HepG2 (cell line): ENCODE measurements around the gene HAO2. TPM values are rescaled to one million over a fixed set of nuclear protein-coding genes. Genes with fewer than 3 reads are reported as not detected.

Experiments
- ATAC-seq: fragments of 200-7000 bp; cut with Tn5 transposase; 3 replicates; pipeline ENCODE4 v1.9.1; 2020; ENCODE audit warnings: mild to moderate bottlenecking, moderate library complexity
- BruUV-seq: library from RNA; stranded (reverse); fragments of 400-500 nt; replicated peaks from 2 replicates; lab custom pipeline; 2021; lab: Mats Ljungman, UMichigan
- CTCF ChIA-PET: fragments of 300-600 bp; formaldehyde crosslinking; extraction: SDS; loops from one replicate; lab custom pipeline; 2021; ENCODE audit warnings: low total read pairs, inconsistent platforms, low intra/inter-chr PET ratio; lab: Yijun Ruan, JAX
- POLR2A ChIA-PET: fragments of 350-600 bp; sonication (Branson Sonifier 250); formaldehyde crosslinking; loops from one replicate; lab custom pipeline; 2020; ENCODE audit warnings: antibody characterized with exemption, inconsistent platforms; lab: Yijun Ruan, JAX
- DNase-seq: peaks from one replicate; pipeline ENCODE4 v3.0.0-alpha.2; 2015; ENCODE audit warnings: low spot score
- FAIRE-seq: peaks from 3 replicates; lab custom pipeline; 2011; peaks lifted over from hg19 to GRCh38; lab: Jason Lieb, UNC
- H2AFZ ChIP-seq: one replicate; pipeline ENCODE4 v1.6.1; 2011; ENCODE audit warnings: low read length, inconsistent platforms
- H3K27ac ChIP-seq: fragments of 300-600 bp; 3 replicates; pipeline ENCODE4 v1.8.0; 2011; ENCODE audit warnings: mixed run types, mild to moderate bottlenecking, mixed read lengths, low read length, inconsistent platforms; ENCODE audit not compliant: insufficient read depth; ENCODE audit errors: extremely low read length
- H3K27me3 ChIP-seq, 2 experiments: fragments of 200-600 bp in 1 of 2; 2 replicates in 1 of 2; 3 replicates in 1 of 2; pipeline versions ENCODE4 v1.6.0 to v1.8.0; 2011; ENCODE audit warnings: low read length in 2 of 2, mild to moderate bottlenecking in 2 of 2, moderate library complexity in 2 of 2, inconsistent platforms in 1 of 2; ENCODE audit not compliant: insufficient read depth in 2 of 2, control insufficient read depth in 1 of 2
- H3K36me3 ChIP-seq, 2 experiments: fragments of 200-600 bp in 1 of 2; replicated peaks in 1 of 2; 2 replicates in 1 of 2; 3 replicates in 1 of 2; pipeline versions ENCODE4 v1.5.1 to v1.8.0; 2011; ENCODE audit warnings: low read length in 2 of 2, inconsistent platforms in 1 of 2; ENCODE audit not compliant: insufficient read depth in 2 of 2, control insufficient read depth in 1 of 2
- H3K4me1 ChIP-seq: 2 replicates; pipeline ENCODE4 v1.5.1; 2012; ENCODE audit warnings: low read length, inconsistent platforms; ENCODE audit not compliant: insufficient read depth
- H3K4me2 ChIP-seq: 2 replicates; pipeline ENCODE4 v1.6.0; 2011; ENCODE audit warnings: low read depth, low read length, inconsistent platforms
- H3K4me3 ChIP-seq, 3 experiments: fragments of 200-600 bp in 1 of 3; sonication (generic), shearing (Covaris generic) in 1 of 3; replicated peaks in 1 of 3; 2 replicates each; pipeline ENCODE4 v1.5.1; 2011 to 2016; ENCODE audit warnings: low read length in 3 of 3, inconsistent platforms in 2 of 3, low read depth in 2 of 3, mild to moderate bottlenecking in 2 of 3, control low read depth in 1 of 3, mixed read lengths in 1 of 3; ENCODE audit not compliant: insufficient read depth in 1 of 3
- H3K79me2 ChIP-seq: one replicate; pipeline ENCODE4 v1.6.1; 2011; ENCODE audit warnings: low read length, inconsistent platforms; ENCODE audit not compliant: insufficient read depth
- H3K9ac ChIP-seq: 2 replicates; pipeline ENCODE4 v1.6.0; 2011; ENCODE audit warnings: mild to moderate bottlenecking, low read depth, low read length, inconsistent platforms; ENCODE audit not compliant: insufficient read depth
- H3K9me3 ChIP-seq: 2 replicates; pipeline ENCODE4 v1.5.1; 2012; ENCODE audit warnings: mild to moderate bottlenecking, low read length
- H4K20me1 ChIP-seq: 2 replicates; pipeline ENCODE4 v1.6.0; 2011; ENCODE audit warnings: inconsistent platforms, mild to moderate bottlenecking, low read length, moderate library complexity; ENCODE audit not compliant: insufficient read depth
- TARDBP ChIP-seq: sonication (generic); formaldehyde crosslinking; IDR thresholded peaks from 2 replicates; pipeline ENCODE4 v1.8.0; 2022; ENCODE audit warnings: mild to moderate bottlenecking, missing genetic modification reagents
- ZFP41 ChIP-seq: sonication (generic); formaldehyde crosslinking; IDR thresholded peaks from 2 replicates; pipeline ENCODE4 v1.4.0; 2020; ENCODE audit warnings: mild to moderate bottlenecking, missing genetic modification reagents, borderline replicate concordance
- ZNF577 ChIP-seq: sonication (generic); formaldehyde crosslinking; IDR thresholded peaks from 2 replicates; pipeline ENCODE4 v1.4.0; 2020; ENCODE audit warnings: mild to moderate bottlenecking, low read depth, missing genetic modification reagents, borderline replicate concordance
- WGBS: methylation state at CpG from one replicate; pipeline ENCODE4 v1.1.6; 2017; ENCODE audit warnings: low lambda C conversion rate; 5-methylcytosine and 5-hydroxymethylcytosine counted together
- in situ Hi-C: cut with HindIII; loops from 2 replicates; pipeline ENCODE4 v1.10.0; 2017; ENCODE audit warnings: low pct_unique_long_range_greater_than_20kb; ENCODE audit not compliant: extremely low pct_ligation_motif_present
- intact Hi-C: fragments of 100-400 bp; cut with micrococcal nuclease; formaldehyde crosslinking; loops from one replicate; pipeline ENCODE4 v1.10.0; 2022; ENCODE audit not compliant: unreplicated experiment
- polyA plus RNA-seq, 8 experiments: library from polyadenylated mRNA; depleted of rRNA in 3 of 8; stranded (reverse) in 7 of 8; unstranded in 1 of 8; fragments of >200 nt; fragmentation: Illumina TruSeq in 4 of 8; extraction: Trizol in 4 of 8; gene quantifications; 2 replicates each; pipeline versions ENCODE4 v1.2.1 to v1.2.3, GENCODE V29; 2011 to 2016; ENCODE audit warnings: low read depth in 4 of 8, missing spikeins in 1 of 8, mixed read lengths in 1 of 8; ENCODE audit not compliant: insufficient read depth in 1 of 8
- total RNA-seq, 5 experiments: library from RNA; depleted of rRNA; stranded (reverse); fragments of >200 nt; fragmentation: Illumina TruSeq; extraction: Trizol; gene quantifications; 2 replicates each; pipeline ENCODE4 v1.2.3, GENCODE V29; 2016; ENCODE audit warnings: low read depth in 1 of 5
- TF ChIP-seq, protein P1 (sequence below): fragments of 450-650 bp; IDR thresholded peaks from 2 replicates; pipeline ENCODE4 v1.6.1; 2016

HAO2 gene
- total and polyA plus RNA-seq, 2 of the 13 experiments (the other 11 are each of a cell fraction or from before 2014, with no cell fraction given), result 0.05 to 0.09 TPM

DNA sequence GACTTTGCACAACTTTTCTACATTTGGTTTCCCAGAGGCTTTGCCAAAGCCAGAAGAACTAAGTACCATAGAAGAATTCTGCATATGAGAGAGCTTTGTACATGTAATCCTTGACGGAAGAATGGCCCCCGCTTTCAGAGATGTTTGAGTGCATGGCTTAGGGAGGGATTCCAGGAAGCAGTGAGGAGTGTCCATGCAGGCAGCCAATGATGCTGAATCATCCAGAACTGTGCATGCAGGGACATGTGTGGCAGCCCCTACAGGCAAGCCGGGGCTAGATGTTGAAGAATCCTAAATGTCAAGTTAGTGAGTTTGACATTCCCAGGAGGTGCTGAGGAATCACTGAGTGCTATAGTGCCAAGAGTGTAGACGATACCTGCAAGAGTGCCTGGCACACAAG lies 9.9 kb upstream of the HAO2 start:
- FAIRE-seq (no peak), DNase-seq (no peak), ATAC-seq (no peak)
- BruUV-seq, result no TSS peak
- ChIA-PET POLR2A (no interaction called here), CTCF (no interaction called here)
- H3K79me2 ChIP-seq, result no peaks in the 10 kb centered on the region
- no peak overlapping the region for H3K9ac ChIP-seq
- no peaks in the 10 kb centered on the region for H3K27me3 ChIP-seq
- no peaks in the 10 kb centered on the region for H3K9me3 ChIP-seq
- peaks cover 38% of the 10 kb centered on the region for H3K4me1 ChIP-seq
- no peak for TF ChIP-seq TARDBP (CRISPR knock-in tag)
- in situ Hi-C loops (no loop called here), intact Hi-C loops (no loop called here)
- H3K4me3 ChIP-seq, result no peak overlapping the region
- no peak overlapping the region for H3K4me2 ChIP-seq
- no peaks in the 10 kb centered on the region for H4K20me1 ChIP-seq
- WGBS, result 91% methylated on average over 4 of the region's 4 CpGs
- no peak overlapping the region for H3K27ac ChIP-seq
- no peaks in the 10 kb centered on the region for H3K36me3 ChIP-seq
- no peak overlapping the region for H2AFZ ChIP-seq

DNA sequence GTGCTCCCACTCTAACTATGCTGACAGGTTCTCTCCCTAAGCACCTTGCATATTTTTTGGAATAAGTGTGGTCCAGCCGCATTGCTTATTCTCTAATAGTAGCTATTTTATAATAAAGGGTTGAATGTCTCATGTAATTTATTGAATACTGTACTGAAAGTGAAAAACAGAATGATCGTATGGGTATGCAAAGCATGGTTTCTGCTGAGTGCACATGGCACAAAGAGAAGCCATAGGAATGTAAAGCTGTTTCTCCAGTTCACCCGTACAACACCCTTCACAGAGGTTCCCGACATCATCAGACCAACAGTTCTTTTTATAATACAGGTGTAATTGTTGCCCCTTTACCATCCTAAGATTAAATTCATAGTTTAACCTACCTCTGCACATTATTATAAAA lies 8.9 kb upstream of the HAO2 start:
- TF ChIP-seq ZFP41 (no peak), ZNF577 (CRISPR knock-in tag) (no peak)
- TF ChIP-seq, protein P1, sequence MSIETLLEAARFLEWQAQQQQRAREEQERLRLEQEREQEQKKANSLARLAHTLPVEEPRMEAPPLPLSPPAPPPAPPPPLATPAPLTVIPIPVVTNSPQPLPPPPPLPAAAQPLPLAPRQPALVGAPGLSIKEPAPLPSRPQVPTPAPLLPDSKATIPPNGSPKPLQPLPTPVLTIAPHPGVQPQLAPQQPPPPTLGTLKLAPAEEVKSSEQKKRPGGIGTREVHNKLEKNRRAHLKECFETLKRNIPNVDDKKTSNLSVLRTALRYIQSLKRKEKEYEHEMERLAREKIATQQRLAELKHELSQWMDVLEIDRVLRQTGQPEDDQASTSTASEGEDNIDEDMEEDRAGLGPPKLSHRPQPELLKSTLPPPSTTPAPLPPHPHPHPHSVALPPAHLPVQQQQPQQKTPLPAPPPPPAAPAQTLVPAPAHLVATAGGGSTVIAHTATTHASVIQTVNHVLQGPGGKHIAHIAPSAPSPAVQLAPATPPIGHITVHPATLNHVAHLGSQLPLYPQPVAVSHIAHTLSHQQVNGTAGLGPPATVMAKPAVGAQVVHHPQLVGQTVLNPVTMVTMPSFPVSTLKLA, result 0 out of 2 replicates have a peak, but pooled peaks have one; percentile 55
- ChIA-PET CTCF (no interaction called here), POLR2A (no interaction called here)
- H3K4me2 ChIP-seq, result no peak overlapping the region
- FAIRE-seq, result no peak
- no peaks in the 10 kb centered on the region for H3K36me3 ChIP-seq
- in situ Hi-C loops, result no loop called here
- ATAC-seq, result no peak
- H3K79me2 ChIP-seq, result no peaks in the 10 kb centered on the region
- no peak overlapping the region for H3K27ac ChIP-seq
- no peak overlapping the region for H3K9ac ChIP-seq
- no peaks in the 10 kb centered on the region for H3K9me3 ChIP-seq
- no peak overlapping the region for H2AFZ ChIP-seq
- peaks cover 49% of the 10 kb centered on the region for H3K4me1 ChIP-seq
- intact Hi-C loops, result no loop called here
- 93% methylated on average over 4 of the region's 4 CpGs for WGBS
- no peak for DNase-seq
- H3K4me3 ChIP-seq, result no peak overlapping the region
- H4K20me1 ChIP-seq, result no peaks in the 10 kb centered on the region
- no TSS peak for BruUV-seq
- no peaks in the 10 kb centered on the region for H3K27me3 ChIP-seq
